AG04450 (cell line): ENCODE measurements around the gene PURA. TPM values are rescaled to one million over a fixed set of nuclear protein-coding genes. Genes with fewer than 3 reads are reported as not detected.

ENCODE experiments used
- CTCF ChIA-PET: fragments of 300-600, 350-600 bp; formaldehyde crosslinking; extraction: SDS; loops from one replicate; lab custom pipeline; 2022; ENCODE audit warnings: antibody characterized with exemption, inconsistent platforms; lab: Charles Lee
- POLR2A ChIA-PET: fragments of 350-600 bp; formaldehyde crosslinking; extraction: SDS; loops from one replicate; lab custom pipeline; 2021; ENCODE audit warnings: antibody characterized with exemption, inconsistent platforms; lab: Yijun Ruan, JAX
- DNase-seq: peaks from one replicate; pipeline ENCODE4 v3.0.0-alpha.2; 2011; ENCODE audit warnings: low read depth, low spot score
- H3K27ac ChIP-seq: one replicate; pipeline ENCODE4 v1.5.1; 2012; ENCODE audit warnings: low read depth, low read length, control low read depth
- H3K27me3 ChIP-seq: one replicate; pipeline ENCODE4 v1.6.0; 2012; ENCODE audit warnings: low read length; ENCODE audit not compliant: control insufficient read depth, insufficient read depth
- H3K4me3 ChIP-seq: 2 replicates; pipeline ENCODE4 v1.5.1; 2011; ENCODE audit warnings: mild to moderate bottlenecking, low read depth, low read length, control low read depth
- H3K9me3 ChIP-seq: 2 replicates; pipeline ENCODE4 v1.5.1; 2012; ENCODE audit warnings: low read length; ENCODE audit not compliant: control insufficient read depth, insufficient read depth
- polyA plus RNA-seq: library from polyadenylated mRNA; depleted of rRNA; stranded (reverse); fragments of >200 nt; gene quantifications from 2 replicates; pipeline ENCODE4 v1.2.3, GENCODE V29; 2011
- TF ChIP-seq, protein P1 (sequence below): IDR thresholded peaks from 2 replicates; pipeline ENCODE4 v1.5.1; 2011; ENCODE audit warnings: low read depth, low read length, control low read depth, inconsistent platforms

The PURA gene
- polyA plus RNA-seq, 1 experiment = 4.5 TPM

DNA sequence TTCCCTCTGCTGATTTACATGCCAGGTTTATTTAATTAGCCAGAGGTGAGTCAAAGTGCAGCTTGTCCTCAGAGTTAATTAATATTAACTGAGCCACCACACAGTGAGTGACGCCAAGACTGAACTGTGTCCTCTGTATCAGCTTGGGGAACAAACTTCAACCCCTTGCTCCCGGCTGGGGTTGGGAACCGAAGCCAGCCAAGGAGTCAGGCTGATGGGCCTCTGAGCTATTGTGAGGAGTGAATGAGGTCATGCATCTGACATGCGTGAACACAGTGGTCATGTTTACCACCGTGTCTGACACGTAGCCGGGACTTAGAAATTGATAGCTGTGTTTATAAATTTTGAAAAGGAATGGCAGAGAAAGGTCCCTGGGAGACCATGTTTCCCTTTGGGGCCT, 28.9 kb downstream of the PURA start:
- TF ChIP-seq, protein P1, sequence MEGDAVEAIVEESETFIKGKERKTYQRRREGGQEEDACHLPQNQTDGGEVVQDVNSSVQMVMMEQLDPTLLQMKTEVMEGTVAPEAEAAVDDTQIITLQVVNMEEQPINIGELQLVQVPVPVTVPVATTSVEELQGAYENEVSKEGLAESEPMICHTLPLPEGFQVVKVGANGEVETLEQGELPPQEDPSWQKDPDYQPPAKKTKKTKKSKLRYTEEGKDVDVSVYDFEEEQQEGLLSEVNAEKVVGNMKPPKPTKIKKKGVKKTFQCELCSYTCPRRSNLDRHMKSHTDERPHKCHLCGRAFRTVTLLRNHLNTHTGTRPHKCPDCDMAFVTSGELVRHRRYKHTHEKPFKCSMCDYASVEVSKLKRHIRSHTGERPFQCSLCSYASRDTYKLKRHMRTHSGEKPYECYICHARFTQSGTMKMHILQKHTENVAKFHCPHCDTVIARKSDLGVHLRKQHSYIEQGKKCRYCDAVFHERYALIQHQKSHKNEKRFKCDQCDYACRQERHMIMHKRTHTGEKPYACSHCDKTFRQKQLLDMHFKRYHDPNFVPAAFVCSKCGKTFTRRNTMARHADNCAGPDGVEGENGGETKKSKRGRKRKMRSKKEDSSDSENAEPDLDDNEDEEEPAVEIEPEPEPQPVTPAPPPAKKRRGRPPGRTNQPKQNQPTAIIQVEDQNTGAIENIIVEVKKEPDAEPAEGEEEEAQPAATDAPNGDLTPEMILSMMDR = no peak
- POLR2A ChIA-PET = no interaction called here

DNA sequence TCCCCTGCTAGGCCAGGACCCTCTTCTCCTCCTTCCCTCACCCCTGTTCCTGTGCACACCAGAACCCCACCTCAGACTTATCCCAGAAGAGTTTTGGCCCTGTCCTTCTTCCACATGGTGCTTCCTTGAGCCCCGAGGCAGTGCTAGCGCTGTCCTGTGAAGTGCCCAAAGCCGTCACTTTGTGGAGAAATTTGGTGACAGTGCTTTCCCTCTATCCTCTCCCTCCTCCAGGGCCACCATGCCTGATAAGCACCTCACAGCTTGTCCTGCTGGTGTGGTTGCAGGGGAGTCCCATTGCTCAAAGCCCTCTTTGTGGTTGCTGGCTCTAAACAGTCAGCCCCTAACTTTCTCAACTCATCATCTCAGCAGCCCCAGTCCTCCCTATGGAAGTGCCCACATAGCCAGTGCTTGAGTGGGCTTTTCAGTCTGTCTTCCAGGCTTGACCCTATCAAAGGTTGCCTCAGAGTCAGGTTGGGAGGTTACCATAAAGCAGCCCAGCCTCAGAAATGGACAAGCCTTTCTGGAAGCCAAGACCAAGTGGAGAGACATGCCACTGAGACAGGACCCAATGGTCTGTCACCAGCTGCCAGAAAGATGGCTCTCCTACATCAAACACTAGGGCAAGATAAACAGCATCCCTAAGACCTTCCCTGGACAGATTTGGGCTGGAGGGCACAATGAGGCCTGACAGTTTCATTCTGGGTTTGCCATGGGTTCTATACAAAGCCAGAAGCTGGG, 29.8 kb downstream of the PURA start:
- DNase-seq = no peak
- Histone ChIP-seq H3K4me3 (no peak overlapping the region), H3K27ac (no peak overlapping the region), H3K27me3 (peaks cover 9% of the 10 kb centered on the region), H3K9me3 (no peaks in the 10 kb centered on the region; the same call in 1 of the 2 replicates)
- ChIA-PET CTCF (interaction anchor here (0.6 to 6.6 kb wide), 23 partner anchors 9 to 379 kb away, joined by 3 to 161 read pairs (median 7); partner anchors contain the start of genes HBEGF and PURA), POLR2A (interaction anchor here (0.7 to 1.4 kb wide), 3 partner anchors 10 to 36 kb away, joined by 3 to 4 read pairs (median 3); no protein-coding TSS in a partner anchor)
- TF ChIP-seq, protein P1 = no peak

More for the DNA sequence above, 28.9 kb downstream of the PURA start:
- Histone ChIP-seq H3K9me3 (no peaks in the 10 kb centered on the region; the same call in 1 of the 2 replicates), H3K27ac (no peak overlapping the region), H3K4me3 (no peak overlapping the region), H3K27me3 (peaks cover 9% of the 10 kb centered on the region)
- no peak for DNase-seq
- CTCF ChIA-PET = interaction anchor here (0.8 to 6.6 kb wide), 7 partner anchors 8 to 70 kb away, joined by 3 to 161 read pairs (median 64); partner anchors contain the start of gene PURA

DNA sequence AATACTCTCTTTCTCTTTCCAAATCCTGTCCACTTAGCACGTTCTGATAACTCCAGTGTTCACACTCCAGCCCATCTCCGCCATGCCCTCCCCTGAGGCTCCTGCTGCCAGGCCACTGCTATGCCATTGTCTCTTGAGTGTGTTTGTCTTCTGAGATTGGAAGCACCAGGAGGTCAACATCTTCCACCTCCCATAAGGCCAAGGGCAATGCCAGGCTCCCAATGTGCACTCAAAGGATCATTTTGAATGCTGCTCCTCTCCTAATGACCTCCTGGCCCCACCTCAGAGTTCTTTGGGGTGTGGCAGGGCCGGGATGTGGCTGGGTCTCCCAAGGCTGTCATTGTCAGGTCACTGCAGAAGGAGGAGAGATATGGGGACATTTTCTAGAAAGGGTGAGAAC, 31.3 kb downstream of the PURA start:
- Histone ChIP-seq H3K9me3 (no peaks in the 10 kb centered on the region; the same call in 1 of the 2 replicates), H3K27me3 (peaks cover 9% of the 10 kb centered on the region), H3K4me3 (no peak overlapping the region), H3K27ac (no peak overlapping the region)
- TF ChIP-seq, protein P1 = no peak
- ChIA-PET POLR2A (interaction anchor here (0.5 to 1.5 kb wide), 2 partner anchors 37 to 38 kb away, joined by 4 to 5 read pairs; no protein-coding TSS in a partner anchor), CTCF (interaction anchor here (0.6 to 6.6 kb wide), 44 partner anchors 8 to 685 kb away, joined by 3 to 161 read pairs (median 5); partner anchors contain the start of genes NRG2 and PURA)
- no peak for DNase-seq

DNA sequence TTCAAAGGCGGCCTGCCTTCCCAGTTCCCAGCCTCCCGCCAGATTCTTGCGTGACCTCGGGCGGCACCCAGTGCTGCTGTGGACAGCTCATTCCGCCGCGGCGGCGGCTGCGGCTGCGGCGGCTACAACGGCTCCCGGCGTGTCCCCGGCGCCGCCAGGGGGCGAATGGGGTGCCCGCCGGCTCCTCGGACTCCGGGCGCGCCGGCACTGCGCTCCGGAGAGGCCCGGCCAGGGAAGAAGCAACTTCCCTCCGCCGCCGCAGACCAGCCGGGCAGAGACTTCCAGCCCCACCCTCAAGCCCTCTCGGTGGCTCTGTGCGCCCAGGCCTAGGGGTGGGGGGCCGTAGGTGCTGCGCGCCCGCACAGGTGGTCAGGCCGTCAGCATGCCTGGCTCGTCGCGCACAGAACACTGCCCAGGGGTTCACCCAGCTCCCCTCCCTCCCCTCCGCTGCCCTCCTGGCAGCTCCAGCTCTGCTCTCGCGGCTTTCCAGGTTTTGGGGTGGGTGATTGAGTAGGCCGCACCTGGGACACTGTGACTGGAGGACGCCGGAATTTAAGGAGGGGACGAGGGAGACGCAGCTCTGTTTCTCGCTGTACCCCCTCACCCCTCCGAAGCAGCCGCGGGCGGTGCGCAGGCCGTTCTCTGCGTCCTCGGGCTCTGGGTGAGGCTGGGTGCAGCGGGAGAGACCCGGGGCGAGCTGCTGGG, 32.1 kb downstream of the PURA start:
- ChIA-PET CTCF (interaction anchor here (0.6 to 6.6 kb wide), 40 partner anchors 8 to 686 kb away, joined by 3 to 161 read pairs (median 5); partner anchors contain the start of genes NRG2 and PURA), POLR2A (interaction anchor here (0.5 to 1.5 kb wide), 2 partner anchors 37 to 38 kb away, joined by 4 to 5 read pairs; no protein-coding TSS in a partner anchor)
- peak; percentile 24 for DNase-seq

More for the DNA sequence above, 32.1 kb downstream of the PURA start:
- no peak overlapping the region for H3K27ac ChIP-seq
- H3K27me3 ChIP-seq = peaks cover 5% of the 10 kb centered on the region
- H3K9me3 ChIP-seq = no peaks in the 10 kb centered on the region; the same call in 1 of the 2 replicates
- TF ChIP-seq, protein P1 = peak; percentile 52
- H3K4me3 ChIP-seq = peak overlapping the region; percentile 54
